ENCODE results near the gene CLIC4.
"Not testable (repeated sequence)": the region's sequence is repeated elsewhere in the genome, so short reads cannot be mapped to it uniquely, and the experiment has no call there.

DNA sequence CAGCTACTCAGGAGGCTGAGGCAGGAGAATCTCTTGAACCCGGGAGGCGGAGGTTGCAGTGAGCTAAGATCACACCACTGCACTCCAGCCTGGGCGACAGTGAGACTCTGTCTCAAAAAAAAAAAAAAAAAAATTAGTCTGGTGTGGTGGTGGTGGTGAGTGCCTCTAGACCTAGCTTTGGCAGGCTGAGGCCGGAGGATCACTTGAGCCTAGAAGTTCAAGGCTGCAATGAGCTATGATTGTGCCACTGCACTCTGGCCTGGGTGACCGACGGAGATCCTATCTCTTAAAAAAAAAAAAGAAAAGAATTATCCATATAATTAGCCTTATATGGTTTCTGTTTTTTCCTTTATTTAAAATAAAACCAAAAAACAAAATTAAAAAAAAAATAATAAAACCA lies 10.1 kb downstream of the CLIC4 start:
- TF ChIP-seq, protein P1, sequence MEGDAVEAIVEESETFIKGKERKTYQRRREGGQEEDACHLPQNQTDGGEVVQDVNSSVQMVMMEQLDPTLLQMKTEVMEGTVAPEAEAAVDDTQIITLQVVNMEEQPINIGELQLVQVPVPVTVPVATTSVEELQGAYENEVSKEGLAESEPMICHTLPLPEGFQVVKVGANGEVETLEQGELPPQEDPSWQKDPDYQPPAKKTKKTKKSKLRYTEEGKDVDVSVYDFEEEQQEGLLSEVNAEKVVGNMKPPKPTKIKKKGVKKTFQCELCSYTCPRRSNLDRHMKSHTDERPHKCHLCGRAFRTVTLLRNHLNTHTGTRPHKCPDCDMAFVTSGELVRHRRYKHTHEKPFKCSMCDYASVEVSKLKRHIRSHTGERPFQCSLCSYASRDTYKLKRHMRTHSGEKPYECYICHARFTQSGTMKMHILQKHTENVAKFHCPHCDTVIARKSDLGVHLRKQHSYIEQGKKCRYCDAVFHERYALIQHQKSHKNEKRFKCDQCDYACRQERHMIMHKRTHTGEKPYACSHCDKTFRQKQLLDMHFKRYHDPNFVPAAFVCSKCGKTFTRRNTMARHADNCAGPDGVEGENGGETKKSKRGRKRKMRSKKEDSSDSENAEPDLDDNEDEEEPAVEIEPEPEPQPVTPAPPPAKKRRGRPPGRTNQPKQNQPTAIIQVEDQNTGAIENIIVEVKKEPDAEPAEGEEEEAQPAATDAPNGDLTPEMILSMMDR (IDR thresholded peaks at IDR 0.05), result not testable (repeated sequence)
- TF ChIP-seq POLR2A (IDR thresholded peaks at IDR 0.05), result not testable (repeated sequence)
